Neural progenitor cell (in vitro differentiated cells): ENCODE results near the gene GMFB.

Source experiments
- EZH2phosphoT487 ChIP-seq: fragments of 200-600 bp; sonication (generic); IDR thresholded peaks from 2 replicates; pipeline ENCODE4 v1.6.1; 2017; ENCODE audit warnings: antibody characterized with exemption
- TF ChIP-seq, protein P1 (sequence below): fragments of 200-600 bp; sonication (generic); IDR thresholded peaks from 2 replicates; pipeline ENCODE4 v1.5.1; 2017; ENCODE audit warnings: antibody characterized with exemption, mild to moderate bottlenecking

GRCh38 chr14:54533100-54533499, 44.3 kb upstream of the GMFB start:
- TF ChIP-seq, protein P1, sequence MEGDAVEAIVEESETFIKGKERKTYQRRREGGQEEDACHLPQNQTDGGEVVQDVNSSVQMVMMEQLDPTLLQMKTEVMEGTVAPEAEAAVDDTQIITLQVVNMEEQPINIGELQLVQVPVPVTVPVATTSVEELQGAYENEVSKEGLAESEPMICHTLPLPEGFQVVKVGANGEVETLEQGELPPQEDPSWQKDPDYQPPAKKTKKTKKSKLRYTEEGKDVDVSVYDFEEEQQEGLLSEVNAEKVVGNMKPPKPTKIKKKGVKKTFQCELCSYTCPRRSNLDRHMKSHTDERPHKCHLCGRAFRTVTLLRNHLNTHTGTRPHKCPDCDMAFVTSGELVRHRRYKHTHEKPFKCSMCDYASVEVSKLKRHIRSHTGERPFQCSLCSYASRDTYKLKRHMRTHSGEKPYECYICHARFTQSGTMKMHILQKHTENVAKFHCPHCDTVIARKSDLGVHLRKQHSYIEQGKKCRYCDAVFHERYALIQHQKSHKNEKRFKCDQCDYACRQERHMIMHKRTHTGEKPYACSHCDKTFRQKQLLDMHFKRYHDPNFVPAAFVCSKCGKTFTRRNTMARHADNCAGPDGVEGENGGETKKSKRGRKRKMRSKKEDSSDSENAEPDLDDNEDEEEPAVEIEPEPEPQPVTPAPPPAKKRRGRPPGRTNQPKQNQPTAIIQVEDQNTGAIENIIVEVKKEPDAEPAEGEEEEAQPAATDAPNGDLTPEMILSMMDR, result no peak
- TF ChIP-seq EZH2phosphoT487, result no peak
